ENCODE measurements around the gene SAMD9.
"Not testable (repeated sequence)": the region's sequence is repeated elsewhere in the genome, so short reads cannot be mapped to it uniquely, and the experiment has no call there.

SAMD9 gene

GRCh38 chr7:93073357-93073756, 44.4 kb downstream of the SAMD9 start:
- H3K9me3 Mint-ChIP-seq: peaks cover 36% of the 10 kb centered on the region
- H3K27me3 Mint-ChIP-seq (ENCODE audit: low read depth); H3K4me3 Mint-ChIP-seq; H3K27ac Mint-ChIP-seq; H3K4me1 Mint-ChIP-seq (ENCODE audit: low read depth); H3K36me3 Mint-ChIP-seq (ENCODE audit: low read depth); DNase-seq (ENCODE audit: low spot score): not testable (repeated sequence)

GRCh38 chr7:93062599-93062998, 55.2 kb downstream of the SAMD9 start:
- H3K27me3 Mint-ChIP-seq (ENCODE audit: low read depth): peaks cover 17% of the 10 kb centered on the region
- H3K9me3 Mint-ChIP-seq: peaks cover 6% of the 10 kb centered on the region
- H3K4me3 Mint-ChIP-seq: no peak overlapping the region
- H3K36me3 Mint-ChIP-seq (ENCODE audit: low read depth): no peaks in the 10 kb centered on the region
- peaks cover 3% of the 10 kb centered on the region for H3K4me1 Mint-ChIP-seq (ENCODE audit: low read depth)
- DNase-seq (ENCODE audit: low spot score): no peak
- no peak overlapping the region for H3K27ac Mint-ChIP-seq

- Mint-ChIP-seq H3K4me1 (ENCODE audit: low read depth) (peaks cover 3% of the 10 kb centered on the region), H3K4me3 (no peak overlapping the region), H3K27ac (no peak overlapping the region), H3K36me3 (ENCODE audit: low read depth) (no peaks in the 10 kb centered on the region), H3K9me3 (peaks cover 6% of the 10 kb centered on the region), H3K27me3 (ENCODE audit: low read depth) (peaks cover 15% of the 10 kb centered on the region)
- no peak for DNase-seq (ENCODE audit: low spot score)
Measured at GRCh38 chr7:93060865-93061264, 56.9 kb downstream of the SAMD9 start.

GRCh38 chr7:93060025-93060424, 57.8 kb downstream of the SAMD9 start:
- Mint-ChIP-seq H3K27ac (no peak overlapping the region), H3K4me1 (ENCODE audit: low read depth) (peaks cover 3% of the 10 kb centered on the region), H3K9me3 (no peaks in the 10 kb centered on the region), H3K36me3 (ENCODE audit: low read depth) (no peaks in the 10 kb centered on the region), H3K27me3 (ENCODE audit: low read depth) (peaks cover 15% of the 10 kb centered on the region), H3K4me3 (no peak overlapping the region)
- DNase-seq (ENCODE audit: low spot score): no peak

- H3K4me1 Mint-ChIP-seq (ENCODE audit: low read depth): peaks cover 14% of the 10 kb centered on the region
- not testable (repeated sequence) for DNase-seq (ENCODE audit: low spot score); H3K27me3 Mint-ChIP-seq (ENCODE audit: low read depth); H3K4me3 Mint-ChIP-seq; H3K9me3 Mint-ChIP-seq; H3K36me3 Mint-ChIP-seq (ENCODE audit: low read depth); H3K27ac Mint-ChIP-seq
Measured at GRCh38 chr7:93056621-93057020, 61.2 kb downstream of the SAMD9 start.

GRCh38 chr7:93055543-93056107, 62.2 kb downstream of the SAMD9 start:
- Mint-ChIP-seq H3K36me3 (ENCODE audit: low read depth) (no peaks in the 10 kb centered on the region), H3K27me3 (ENCODE audit: low read depth) (peaks cover 2% of the 10 kb centered on the region), H3K4me3 (no peak overlapping the region), H3K4me1 (ENCODE audit: low read depth) (peaks cover 13% of the 10 kb centered on the region), H3K27ac (no peak overlapping the region), H3K9me3 (no peaks in the 10 kb centered on the region)
- no peak for DNase-seq (ENCODE audit: low spot score)

GRCh38 chr7:93054975-93055374, 62.8 kb downstream of the SAMD9 start:
- H3K4me1 Mint-ChIP-seq (ENCODE audit: low read depth): peaks cover 11% of the 10 kb centered on the region
- H3K27me3 Mint-ChIP-seq (ENCODE audit: low read depth): peaks cover 2% of the 10 kb centered on the region
- no peak overlapping the region for H3K4me3 Mint-ChIP-seq
- H3K27ac Mint-ChIP-seq: no peak overlapping the region
- no peaks in the 10 kb centered on the region for H3K9me3 Mint-ChIP-seq
- H3K36me3 Mint-ChIP-seq (ENCODE audit: low read depth): no peaks in the 10 kb centered on the region
- DNase-seq (ENCODE audit: low spot score): no peak

- DNase-seq (ENCODE audit: low spot score): no peak
- no peaks in the 10 kb centered on the region for H3K9me3 Mint-ChIP-seq
- no peak overlapping the region for H3K4me3 Mint-ChIP-seq
- peaks cover 2% of the 10 kb centered on the region for H3K27me3 Mint-ChIP-seq (ENCODE audit: low read depth)
- H3K27ac Mint-ChIP-seq: no peak overlapping the region
- peaks cover 11% of the 10 kb centered on the region for H3K4me1 Mint-ChIP-seq (ENCODE audit: low read depth)
- no peaks in the 10 kb centered on the region for H3K36me3 Mint-ChIP-seq (ENCODE audit: low read depth)
Measured at GRCh38 chr7:93053949-93054943, 63.5 kb downstream of the SAMD9 start.

- Mint-ChIP-seq H3K27ac (no peak overlapping the region), H3K9me3 (no peaks in the 10 kb centered on the region), H3K36me3 (ENCODE audit: low read depth) (no peaks in the 10 kb centered on the region), H3K4me3 (no peak overlapping the region), H3K27me3 (ENCODE audit: low read depth) (no peaks in the 10 kb centered on the region), H3K4me1 (ENCODE audit: low read depth) (peaks cover 11% of the 10 kb centered on the region)
- no peak for DNase-seq (ENCODE audit: low spot score)
Measured at GRCh38 chr7:93053209-93053948, 64.4 kb downstream of the SAMD9 start.

- Mint-ChIP-seq H3K27me3 (ENCODE audit: low read depth) (no peaks in the 10 kb centered on the region), H3K27ac (no peak overlapping the region), H3K36me3 (ENCODE audit: low read depth) (no peaks in the 10 kb centered on the region), H3K9me3 (no peaks in the 10 kb centered on the region), H3K4me1 (ENCODE audit: low read depth) (peaks cover 11% of the 10 kb centered on the region), H3K4me3 (no peak overlapping the region)
- no peak for DNase-seq (ENCODE audit: low spot score)
Measured at GRCh38 chr7:93051660-93052059, 66.1 kb downstream of the SAMD9 start.
